Measurements from ENCODE around the gene HOXB8.
A peak's percentile ranks its signal among the peaks of the same experiment; 100 is the strongest.

HOXB8 gene

GRCh38 chr17:48609759-48610281 is 5.3 kb downstream of the HOXB8 start:
- peak overlapping the region; percentile 81 to 89 for H3K4me3 ChIP-seq (ENCODE audit: low read length in 2 of 2)
- peaks cover 10 to 12% of the 10 kb centered on the region in 2 donors for H3K27me3 ChIP-seq (ENCODE audit: control insufficient read depth in 2 of 2, insufficient read depth in 2 of 2, low read length in 2 of 2)
- peak overlapping the region; percentile 79 to 86 for H3K9ac ChIP-seq (ENCODE audit: low read depth in 1 of 2, low read length in 2 of 2)
- H3K36me3 ChIP-seq (ENCODE audit: control insufficient read depth in 2 of 2, insufficient read depth in 2 of 2, low read length in 2 of 2) = no peaks in the 10 kb centered on the region
- peaks cover 24 to 25% of the 10 kb centered on the region in 2 donors for H3K4me1 ChIP-seq (ENCODE audit: control insufficient read depth in 2 of 2, insufficient read depth in 2 of 2, low read length in 2 of 2)
- peak overlapping the region; percentile 86 to 88 for H3K27ac ChIP-seq (ENCODE audit: low read depth in 2 of 2, low read length in 2 of 2)
- no peaks in the 10 kb centered on the region for H3K9me3 ChIP-seq (ENCODE audit: control insufficient read depth in 2 of 2, low read length in 2 of 2)

- no peak overlapping the region for H3K27ac ChIP-seq (ENCODE audit: low read depth in 2 of 2, low read length in 2 of 2)
Measured at GRCh38 chr17:48609033-48609432, 6.1 kb downstream of the HOXB8 start.

GRCh38 chr17:48608494-48608834 is 6.6 kb downstream of the HOXB8 start:
- no peaks in the 10 kb centered on the region for H3K36me3 ChIP-seq (ENCODE audit: control insufficient read depth in 2 of 2, insufficient read depth in 2 of 2, low read length in 2 of 2)
- H3K4me3 ChIP-seq (ENCODE audit: low read length in 2 of 2) = no peak overlapping the region
- no peak overlapping the region for H3K9ac ChIP-seq (ENCODE audit: low read depth in 1 of 2, low read length in 2 of 2)
- H3K9me3 ChIP-seq (ENCODE audit: control insufficient read depth in 2 of 2, low read length in 2 of 2) = no peaks in the 10 kb centered on the region
- no peak overlapping the region for H3K27ac ChIP-seq (ENCODE audit: low read depth in 2 of 2, low read length in 2 of 2)
- H3K27me3 ChIP-seq (ENCODE audit: control insufficient read depth in 2 of 2, insufficient read depth in 2 of 2, low read length in 2 of 2) = peaks cover 3 to 6% of the 10 kb centered on the region in 2 donors
- peaks cover 16 to 21% of the 10 kb centered on the region in 2 donors for H3K4me1 ChIP-seq (ENCODE audit: control insufficient read depth in 2 of 2, insufficient read depth in 2 of 2, low read length in 2 of 2)

More at GRCh38 chr17:48609033-48609432, 6.1 kb downstream of the HOXB8 start:
- Histone ChIP-seq H3K9ac (ENCODE audit: low read depth in 1 of 2, low read length in 2 of 2) (peak overlapping the region in 1 of 2 donors; percentile 24), H3K4me1 (ENCODE audit: control insufficient read depth in 2 of 2, insufficient read depth in 2 of 2, low read length in 2 of 2) (peaks cover 21 to 23% of the 10 kb centered on the region in 2 donors), H3K4me3 (ENCODE audit: low read length in 2 of 2) (peak overlapping the region in 1 of 2 donors; percentile 89), H3K9me3 (ENCODE audit: control insufficient read depth in 2 of 2, low read length in 2 of 2) (no peaks in the 10 kb centered on the region), H3K36me3 (ENCODE audit: control insufficient read depth in 2 of 2, insufficient read depth in 2 of 2, low read length in 2 of 2) (no peaks in the 10 kb centered on the region), H3K27me3 (ENCODE audit: control insufficient read depth in 2 of 2, insufficient read depth in 2 of 2, low read length in 2 of 2) (peaks cover 7 to 8% of the 10 kb centered on the region in 2 donors)

GRCh38 chr17:48606892-48607614 is 8.0 kb downstream of the HOXB8 start:
- no peak overlapping the region for H3K4me3 ChIP-seq (ENCODE audit: low read length in 2 of 2)
- peaks cover 0 to 3% of the 10 kb centered on the region in 2 donors for H3K27me3 ChIP-seq (ENCODE audit: control insufficient read depth in 2 of 2, insufficient read depth in 2 of 2, low read length in 2 of 2)
- H3K27ac ChIP-seq (ENCODE audit: low read depth in 2 of 2, low read length in 2 of 2) = no peak overlapping the region
- H3K9ac ChIP-seq (ENCODE audit: low read depth in 1 of 2, low read length in 2 of 2) = no peak overlapping the region
- H3K4me1 ChIP-seq (ENCODE audit: control insufficient read depth in 2 of 2, insufficient read depth in 2 of 2, low read length in 2 of 2) = peaks cover 13 to 24% of the 10 kb centered on the region in 2 donors
- H3K9me3 ChIP-seq (ENCODE audit: control insufficient read depth in 2 of 2, low read length in 2 of 2) = no peaks in the 10 kb centered on the region
- H3K36me3 ChIP-seq (ENCODE audit: control insufficient read depth in 2 of 2, insufficient read depth in 2 of 2, low read length in 2 of 2) = no peaks in the 10 kb centered on the region

- no peaks in the 10 kb centered on the region for H3K9me3 ChIP-seq (ENCODE audit: control insufficient read depth in 2 of 2, low read length in 2 of 2)
- no peak overlapping the region for H3K27ac ChIP-seq (ENCODE audit: low read depth in 2 of 2, low read length in 2 of 2)
- H3K9ac ChIP-seq (ENCODE audit: low read depth in 1 of 2, low read length in 2 of 2) = no peak overlapping the region
- peaks cover 19 to 26% of the 10 kb centered on the region in 2 donors for H3K4me1 ChIP-seq (ENCODE audit: control insufficient read depth in 2 of 2, insufficient read depth in 2 of 2, low read length in 2 of 2)
- H3K4me3 ChIP-seq (ENCODE audit: low read length in 2 of 2) = no peak overlapping the region
- H3K36me3 ChIP-seq (ENCODE audit: control insufficient read depth in 2 of 2, insufficient read depth in 2 of 2, low read length in 2 of 2) = no peaks in the 10 kb centered on the region
- H3K27me3 ChIP-seq (ENCODE audit: control insufficient read depth in 2 of 2, insufficient read depth in 2 of 2, low read length in 2 of 2) = peaks cover 2 to 3% of the 10 kb centered on the region in 2 donors
Measured at GRCh38 chr17:48605991-48606891, 8.9 kb downstream of the HOXB8 start.

GRCh38 chr17:48605409-48605919 is 9.6 kb downstream of the HOXB8 start:
- H3K4me3 ChIP-seq (ENCODE audit: low read length in 2 of 2) = peak overlapping the region; percentile 89 to 90
- H3K9me3 ChIP-seq (ENCODE audit: control insufficient read depth in 2 of 2, low read length in 2 of 2) = no peaks in the 10 kb centered on the region
- peaks cover 2 to 9% of the 10 kb centered on the region in 2 donors for H3K27me3 ChIP-seq (ENCODE audit: control insufficient read depth in 2 of 2, insufficient read depth in 2 of 2, low read length in 2 of 2)
- peak overlapping the region in 1 of 2 donors; percentile 41 for H3K9ac ChIP-seq (ENCODE audit: low read depth in 1 of 2, low read length in 2 of 2)
- H3K27ac ChIP-seq (ENCODE audit: low read depth in 2 of 2, low read length in 2 of 2) = peak overlapping the region; percentile 92
- H3K36me3 ChIP-seq (ENCODE audit: control insufficient read depth in 2 of 2, insufficient read depth in 2 of 2, low read length in 2 of 2) = no peaks in the 10 kb centered on the region
- peaks cover 27 to 32% of the 10 kb centered on the region in 2 donors for H3K4me1 ChIP-seq (ENCODE audit: control insufficient read depth in 2 of 2, insufficient read depth in 2 of 2, low read length in 2 of 2)

GRCh38 chr17:48604770-48605329 is 10.2 kb downstream of the HOXB8 start, which contains the start of gene HOXB6:
Gene HOXB6, minus strand, starts transcription at chr17:48604986. Its CDS starts 6,836 bp downstream, at chr17:48598150.
- Histone ChIP-seq H3K4me1 (ENCODE audit: control insufficient read depth in 2 of 2, insufficient read depth in 2 of 2, low read length in 2 of 2) (peaks cover 32 to 37% of the 10 kb centered on the region in 2 donors), H3K36me3 (ENCODE audit: control insufficient read depth in 2 of 2, insufficient read depth in 2 of 2, low read length in 2 of 2) (no peaks in the 10 kb centered on the region), H3K4me3 (ENCODE audit: low read length in 2 of 2) (peak within 1 kb of the TSS; percentile 89 to 90), H3K9me3 (ENCODE audit: control insufficient read depth in 2 of 2, low read length in 2 of 2) (no peaks in the 10 kb centered on the region), H3K9ac (ENCODE audit: low read depth in 1 of 2, low read length in 2 of 2) (peak within 1 kb of the TSS; percentile 79 to 95), H3K27ac (ENCODE audit: low read depth in 2 of 2, low read length in 2 of 2) (peak within 1 kb of the TSS; percentile 92), H3K27me3 (ENCODE audit: control insufficient read depth in 2 of 2, insufficient read depth in 2 of 2, low read length in 2 of 2) (peaks cover 2 to 9% of the 10 kb centered on the region in 2 donors)

- H3K27ac ChIP-seq (ENCODE audit: low read depth in 2 of 2, low read length in 2 of 2) = peak overlapping the region; percentile 92
- H3K9ac ChIP-seq (ENCODE audit: low read depth in 1 of 2, low read length in 2 of 2) = peak overlapping the region; percentile 79 to 95
- H3K36me3 ChIP-seq (ENCODE audit: control insufficient read depth in 2 of 2, insufficient read depth in 2 of 2, low read length in 2 of 2) = no peaks in the 10 kb centered on the region
- no peaks in the 10 kb centered on the region for H3K9me3 ChIP-seq (ENCODE audit: control insufficient read depth in 2 of 2, low read length in 2 of 2)
- peaks cover 32 to 33% of the 10 kb centered on the region in 2 donors for H3K4me1 ChIP-seq (ENCODE audit: control insufficient read depth in 2 of 2, insufficient read depth in 2 of 2, low read length in 2 of 2)
- peaks cover 2 to 9% of the 10 kb centered on the region in 2 donors for H3K27me3 ChIP-seq (ENCODE audit: control insufficient read depth in 2 of 2, insufficient read depth in 2 of 2, low read length in 2 of 2)
- H3K4me3 ChIP-seq (ENCODE audit: low read length in 2 of 2) = peak overlapping the region; percentile 89 to 90
Measured at GRCh38 chr17:48603959-48604769, 10.9 kb downstream of the HOXB8 start.

Data from mucosa of rectum (tissue), 2 donors.